HG03442 (cell line): ENCODE results near the gene RPS3.
A peak's percentile ranks its signal among the peaks of the same experiment; 100 is the strongest.

Source experiments
- ATAC-seq: cut with Tn5 transposase; IDR thresholded peaks from one replicate; pipeline ENCODE4 v1.9.1; 2021; ENCODE audit warnings: mild to moderate bottlenecking, moderate library complexity; ENCODE audit not compliant: unreplicated experiment

RPS3 gene

DNA sequence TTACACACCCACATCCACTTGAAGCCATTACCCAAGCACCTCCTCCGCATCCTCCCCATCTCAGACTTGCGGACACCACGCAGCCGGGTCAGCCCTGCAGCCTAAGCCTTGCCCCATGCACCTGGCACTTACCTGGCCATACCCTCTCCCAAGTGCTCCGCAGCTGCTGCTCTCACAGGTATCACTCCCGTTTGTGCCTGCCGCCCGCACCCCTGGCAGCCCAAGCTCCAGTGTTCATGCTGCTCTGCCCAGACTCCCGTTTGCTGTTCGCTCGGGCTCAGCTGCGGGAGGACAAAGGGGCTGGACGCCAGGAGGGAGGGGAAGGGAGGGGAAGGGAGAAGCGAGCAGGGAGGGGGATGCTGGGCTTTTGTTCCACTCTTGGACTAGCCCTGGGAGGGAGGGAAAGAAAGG lies 33.6 kb downstream of the RPS3 start, which contains the start of gene KLHL35:
Gene KLHL35 (minus strand): TSS at position 293 of the 411 bp plus-strand sequence. CDS start 2,574 bp downstream, outside the sequence.
- ATAC-seq: no peak

DNA sequence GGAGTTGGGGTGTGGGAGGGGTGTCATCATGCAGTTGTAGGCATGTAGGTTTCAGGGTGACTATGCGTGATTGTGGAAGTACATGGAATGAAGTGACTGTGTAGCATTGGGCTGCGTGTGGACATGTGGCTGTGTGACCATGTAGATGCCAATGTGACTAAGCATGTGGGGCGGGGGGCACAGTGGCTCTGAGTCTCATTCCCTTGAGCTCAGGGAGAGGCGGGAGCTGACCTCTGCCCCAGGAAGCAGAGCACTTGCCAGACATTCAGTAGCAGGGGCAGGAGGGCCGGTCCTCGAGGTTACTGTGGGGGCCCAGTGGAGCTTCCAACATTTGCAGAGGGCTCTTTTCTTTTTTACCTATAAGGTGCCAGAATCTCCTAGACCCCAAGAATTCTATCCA lies 34.1 kb downstream of the RPS3 start:
- ATAC-seq: no peak

DNA sequence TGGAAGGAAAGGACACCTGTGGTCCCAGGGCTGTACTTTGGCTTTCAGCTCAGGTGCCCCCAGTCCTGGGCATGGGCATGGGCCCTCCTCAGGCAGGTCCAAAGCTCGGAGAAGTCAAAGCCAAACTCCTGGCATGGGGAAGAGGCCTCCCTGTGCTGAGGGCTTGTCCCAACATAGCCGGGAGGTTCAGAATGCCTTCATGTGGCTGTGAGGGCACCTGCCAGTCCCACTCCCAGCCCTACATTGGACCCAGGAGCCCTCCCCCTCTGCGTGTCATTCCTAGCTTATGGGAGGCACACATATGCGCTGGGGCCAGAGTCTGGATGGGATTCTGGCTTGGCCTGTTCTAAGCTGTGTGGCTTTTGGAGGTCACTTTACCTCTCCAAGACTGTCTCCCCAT lies 34.7 kb downstream of the RPS3 start:
- ATAC-seq: no peak

DNA sequence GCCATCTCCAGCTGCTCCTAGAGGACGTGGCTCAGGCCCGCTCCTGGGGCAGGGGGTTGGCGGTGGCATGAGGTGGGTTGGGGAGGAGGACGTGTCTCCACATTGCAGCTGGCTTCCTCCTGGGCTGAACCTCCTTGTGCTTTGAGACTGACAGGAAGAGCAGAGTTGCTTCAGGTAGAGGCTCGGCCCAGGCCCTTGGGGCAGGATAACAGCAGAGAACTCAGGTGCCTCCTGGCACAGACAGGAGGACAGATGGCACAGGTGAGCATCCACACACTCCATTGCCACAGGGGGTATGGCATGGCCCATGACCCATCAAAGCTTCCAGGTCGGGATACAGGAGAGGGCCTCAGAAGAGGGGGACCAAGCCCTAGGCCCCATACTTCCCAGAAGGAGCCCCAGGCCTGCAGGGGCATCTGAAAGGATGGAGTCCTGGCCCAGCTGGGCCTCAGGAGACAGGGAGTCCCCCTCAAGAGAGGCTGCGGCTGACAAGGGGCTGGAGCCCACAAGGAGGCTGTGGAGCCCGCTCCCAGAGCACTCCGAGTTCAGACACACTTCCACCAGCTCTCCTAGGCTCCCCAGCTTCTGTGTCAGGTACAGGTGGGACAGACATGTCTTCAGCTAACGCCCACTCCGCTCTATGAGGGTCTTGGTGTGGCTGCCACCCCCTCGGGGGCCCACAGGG lies 35.7 kb downstream of the RPS3 start:
- ATAC-seq: no peak

DNA sequence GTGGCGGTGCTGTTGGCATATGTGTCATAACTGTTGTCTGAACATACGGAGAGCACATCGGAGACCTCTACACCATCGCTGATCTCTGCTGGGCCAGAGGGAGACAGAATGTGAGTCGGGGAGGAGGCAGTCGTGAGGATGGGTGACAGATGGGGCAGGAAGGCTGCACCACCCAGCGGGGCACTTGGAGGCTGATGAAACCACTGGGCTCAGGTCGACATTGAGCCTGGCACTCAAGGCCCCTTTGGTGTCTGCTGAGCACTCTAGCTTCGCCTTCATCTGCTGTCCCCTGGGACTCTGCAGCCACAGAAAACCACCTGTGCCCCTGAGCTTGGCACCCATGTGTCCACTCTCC lies 36.2 kb downstream of the RPS3 start:
- no peak for ATAC-seq

DNA sequence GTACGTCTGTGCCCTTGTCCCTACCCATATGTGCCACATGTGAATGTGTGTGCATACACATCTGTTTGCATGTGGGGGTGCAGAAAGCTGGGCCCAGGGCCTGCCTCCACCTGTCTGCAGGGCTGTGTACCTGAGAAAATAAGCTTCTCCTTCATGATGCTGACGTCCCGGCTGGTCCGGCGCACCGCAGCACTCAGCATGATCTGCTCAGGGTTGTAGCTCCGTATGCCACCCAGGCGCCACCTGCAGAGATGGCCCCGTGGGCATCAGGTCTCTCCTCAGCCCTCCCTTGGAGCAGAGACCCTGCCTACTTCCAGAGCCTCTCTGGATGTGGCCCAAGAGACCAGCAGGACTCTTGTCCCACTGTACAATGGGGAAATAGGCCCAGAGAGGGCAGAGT lies 37.5 kb downstream of the RPS3 start:
- no peak for ATAC-seq

DNA sequence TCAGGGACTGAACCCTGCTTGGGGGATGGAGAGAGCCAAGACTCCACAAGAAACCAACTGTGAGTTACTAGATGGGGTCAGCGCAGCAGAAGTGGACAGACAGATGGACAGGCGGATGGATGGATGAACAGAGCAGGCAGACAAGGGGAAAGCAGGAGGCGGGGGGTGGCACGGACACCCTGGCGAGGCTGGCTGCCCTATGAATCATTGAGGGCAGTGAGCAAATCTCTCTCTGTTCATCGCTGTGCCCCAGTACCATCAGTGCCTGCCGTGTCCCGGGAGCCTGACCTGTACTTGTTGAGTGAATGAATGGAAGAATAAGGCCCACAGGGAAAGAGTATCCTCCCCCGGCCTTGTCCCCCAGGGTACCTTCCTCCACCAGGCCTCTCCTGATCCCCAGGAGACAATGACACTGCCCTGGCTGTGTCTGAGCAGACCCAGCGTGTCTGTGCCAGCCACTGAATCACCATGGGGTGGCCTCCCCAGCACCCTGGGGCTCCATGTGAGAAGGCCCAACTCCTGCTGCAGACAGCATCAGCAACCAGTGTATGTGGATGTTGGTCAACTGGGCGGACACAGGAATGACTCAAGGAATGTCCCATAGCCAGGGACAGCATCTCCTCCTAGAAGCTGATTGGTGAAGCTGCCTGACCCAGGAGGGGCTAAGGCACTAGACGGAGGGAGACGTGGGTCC lies 38.8 kb downstream of the RPS3 start:
- ATAC-seq: no peak

DNA sequence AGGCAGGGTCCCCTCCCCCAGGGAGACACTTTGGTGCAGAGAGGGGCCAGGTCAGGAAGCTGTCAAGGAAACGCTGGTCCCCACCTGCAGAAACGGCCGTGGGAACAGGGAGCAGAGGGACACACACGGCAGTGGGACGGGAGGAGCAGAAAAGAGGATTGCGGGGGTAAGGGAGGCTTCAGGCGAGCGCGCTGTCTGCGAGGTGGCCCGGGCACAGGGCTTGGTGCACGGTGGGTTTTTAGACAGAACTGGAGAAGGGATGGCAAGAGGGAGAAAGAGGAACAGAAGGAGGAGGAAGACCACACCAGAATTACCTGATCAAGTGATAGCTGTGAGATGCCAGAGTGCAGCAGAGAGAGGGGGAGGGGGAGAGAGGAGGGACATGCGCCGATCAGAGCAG lies 39.7 kb downstream of the RPS3 start:
- no peak for ATAC-seq

DNA sequence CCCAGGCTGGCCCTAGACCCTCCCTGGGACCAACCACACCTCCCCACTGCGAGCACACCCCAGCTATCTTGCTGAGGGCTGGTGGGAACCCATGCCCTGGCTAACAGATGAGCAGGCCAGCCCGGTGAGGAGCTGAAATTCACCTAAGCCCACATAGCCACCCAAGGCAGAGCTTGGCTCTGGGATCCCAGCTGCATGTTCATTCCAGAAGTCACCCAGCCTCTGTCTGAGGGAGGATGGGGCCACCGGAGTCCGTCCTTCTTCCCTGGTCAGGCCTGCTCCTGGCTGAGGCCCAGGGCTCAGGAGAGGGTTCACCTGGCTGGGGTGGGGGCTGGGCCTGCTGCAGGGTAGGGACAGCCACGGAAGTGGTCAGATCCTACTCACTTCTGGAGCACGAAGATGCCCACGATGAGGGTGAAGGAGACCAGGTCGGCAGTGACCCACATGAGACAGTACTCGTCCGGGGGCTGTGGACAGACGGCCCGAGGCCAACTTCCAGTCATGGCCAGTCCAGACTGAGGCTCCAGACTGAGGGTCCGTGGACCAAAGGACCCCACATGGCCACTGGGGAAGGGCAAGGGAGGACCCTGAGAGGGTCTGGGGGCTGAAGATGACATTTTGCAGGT lies 40.3 kb downstream of the RPS3 start:
- ATAC-seq: no peak

DNA sequence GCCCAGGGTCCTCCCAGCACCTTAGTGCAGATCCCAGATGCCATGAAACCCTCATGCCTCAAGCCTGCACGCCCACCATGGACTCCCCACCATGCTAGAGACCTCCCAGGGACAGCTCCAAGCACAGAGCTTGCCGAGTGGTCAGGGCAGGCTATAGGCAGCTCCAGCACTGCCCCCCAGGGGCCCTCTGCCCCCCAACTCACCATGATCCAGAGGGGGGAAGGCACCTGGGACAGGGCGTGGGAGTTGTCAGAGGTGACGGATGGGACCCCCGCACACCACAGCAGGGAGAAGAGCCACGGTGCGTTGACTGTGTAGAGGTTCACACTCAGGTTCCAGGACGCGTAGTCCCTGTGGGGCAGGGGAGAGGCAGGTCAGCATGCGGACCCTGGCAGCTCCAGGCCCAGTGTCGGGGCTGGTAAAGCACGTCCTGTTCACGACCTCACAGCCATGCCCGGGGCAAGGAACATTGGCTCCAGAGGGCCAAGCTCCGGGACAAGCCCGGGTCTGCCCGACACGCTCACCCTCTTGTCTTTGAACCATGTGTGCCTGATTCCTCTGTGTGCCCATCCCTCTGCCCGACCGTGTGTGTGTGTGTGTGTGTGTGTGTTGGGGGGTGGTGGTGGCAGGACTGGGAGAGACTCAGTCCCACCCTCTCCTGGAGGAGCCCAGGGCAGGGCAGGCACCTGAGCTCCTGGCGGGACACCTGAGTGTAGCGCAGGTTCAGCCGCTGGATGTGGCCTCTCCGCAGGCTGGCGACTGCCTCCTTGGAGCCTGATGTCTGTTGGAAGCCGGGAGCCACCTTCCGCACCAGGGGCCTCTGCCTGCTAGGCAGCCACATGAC lies 41.9 kb downstream of the RPS3 start:
- no peak for ATAC-seq

DNA sequence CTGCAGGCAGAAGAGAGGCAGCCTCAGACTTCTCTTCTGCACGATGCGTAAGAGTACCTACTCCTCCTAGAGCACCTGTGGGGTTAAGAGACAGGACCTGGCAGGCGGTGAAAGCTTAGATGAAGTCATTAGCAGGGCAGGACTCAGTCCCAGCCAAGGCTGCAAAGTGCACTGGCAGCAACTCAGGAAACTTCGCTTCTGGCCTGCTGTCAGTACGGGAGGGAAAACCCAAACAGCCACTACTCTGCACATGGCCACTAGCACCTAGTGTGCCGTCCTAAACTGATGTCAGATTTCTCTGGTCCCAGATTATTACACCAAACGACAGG lies 42.5 kb downstream of the RPS3 start:
- no peak for ATAC-seq

DNA sequence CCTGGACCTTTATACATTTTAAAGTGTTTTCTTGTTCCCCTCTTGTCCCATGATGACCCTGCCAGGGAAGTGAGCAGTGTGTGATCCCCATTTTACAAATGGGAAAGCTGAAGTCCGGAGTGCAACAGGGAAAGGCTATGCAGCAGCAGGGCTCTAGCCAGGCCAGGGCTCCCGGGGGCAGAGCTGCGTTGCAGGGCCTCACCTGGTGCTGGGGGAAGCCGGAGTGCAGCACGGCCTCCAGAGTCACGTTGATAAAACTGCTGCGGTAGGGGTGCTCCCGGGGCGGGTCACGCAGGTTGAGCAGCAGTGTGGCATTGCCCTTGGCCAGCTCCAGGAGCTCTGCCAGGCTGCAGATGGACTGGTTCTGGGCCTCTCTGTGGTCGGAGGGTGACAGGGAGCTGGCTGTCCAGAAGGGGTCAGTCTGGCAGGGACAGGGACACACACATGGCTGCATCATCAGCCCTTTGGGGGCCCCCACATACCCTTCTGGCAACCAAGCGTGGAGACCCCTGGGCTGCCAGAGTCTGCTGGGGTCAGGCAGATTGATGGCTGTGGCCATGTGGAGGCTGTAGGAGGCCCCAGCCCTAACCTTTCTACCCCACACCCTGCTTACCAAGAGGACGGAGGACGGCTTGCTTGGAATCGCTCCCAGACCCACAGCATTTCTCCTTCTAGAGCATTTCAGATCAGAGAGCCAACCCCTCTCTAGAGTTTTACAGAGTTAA lies 43.0 kb downstream of the RPS3 start:
- no peak for ATAC-seq

DNA sequence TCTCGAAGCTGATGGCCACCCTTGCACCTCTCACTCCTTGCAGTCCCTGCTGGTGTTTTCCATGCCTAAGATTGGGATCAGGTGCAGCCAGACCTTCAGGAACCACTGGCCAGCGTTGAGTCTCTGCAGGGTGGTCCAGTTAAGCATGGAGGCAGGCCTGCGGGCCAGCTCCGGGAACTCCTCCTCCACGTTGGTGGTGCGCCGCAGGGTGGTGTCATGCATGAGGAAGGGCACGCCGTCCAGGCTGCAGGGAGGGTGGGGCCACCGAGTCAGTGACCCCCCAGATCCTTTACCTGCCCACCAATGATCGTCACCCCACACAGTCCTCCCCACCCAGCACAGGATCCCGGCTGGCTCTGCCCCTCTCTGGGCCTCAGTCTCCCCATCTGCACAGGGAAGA lies 43.7 kb downstream of the RPS3 start:
- no peak for ATAC-seq

DNA sequence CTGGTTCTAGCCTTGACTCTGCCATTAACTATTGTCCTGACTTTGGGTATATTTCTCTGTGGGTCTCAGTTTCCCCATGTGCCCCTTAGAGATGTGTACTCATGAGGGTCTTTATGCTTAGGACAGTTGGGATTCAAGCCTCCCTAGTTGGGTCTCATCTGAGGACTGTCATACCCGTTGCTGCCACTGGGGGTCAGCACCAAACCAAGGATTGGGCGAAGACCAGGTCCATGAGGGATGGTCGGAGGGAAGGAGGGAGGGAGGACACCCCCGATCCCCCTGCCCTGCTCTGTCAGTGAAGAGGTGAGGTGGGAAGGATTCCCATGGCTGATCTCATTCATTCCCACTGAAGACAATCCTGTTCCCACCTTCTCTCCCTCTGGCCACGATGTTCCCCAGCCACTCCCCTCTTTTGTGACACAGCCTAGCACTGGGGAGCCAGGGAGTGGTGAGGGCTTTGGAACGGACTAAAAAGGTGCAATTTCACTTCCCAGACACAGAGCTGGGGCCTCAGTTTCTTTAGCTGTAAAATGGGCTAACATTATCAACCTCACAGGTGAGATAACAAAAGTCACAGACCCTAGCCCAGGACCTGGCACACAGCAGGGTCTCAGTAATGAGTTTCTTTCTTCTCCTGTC lies 46.1 kb downstream of the RPS3 start:
- ATAC-seq: peak; percentile 54

DNA sequence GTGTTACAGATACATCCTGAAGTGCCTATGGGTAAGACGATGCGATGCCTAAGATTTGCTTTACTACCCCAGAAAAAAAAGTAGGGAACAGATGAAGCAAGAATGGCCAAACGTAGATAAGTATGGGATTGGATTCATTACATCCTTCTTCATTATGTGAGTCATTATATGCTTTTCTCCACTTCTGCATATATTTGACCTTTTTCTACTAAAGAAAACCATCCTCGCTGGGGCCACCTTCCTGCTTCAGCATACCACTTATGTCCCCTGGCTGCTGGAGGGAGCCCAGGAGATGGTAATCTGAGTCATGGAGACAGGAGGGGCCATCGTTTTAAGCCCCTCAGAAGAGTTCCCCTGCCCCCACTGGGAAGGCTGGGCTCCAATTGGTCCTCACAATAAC lies 48.1 kb downstream of the RPS3 start:
- no peak for ATAC-seq

DNA sequence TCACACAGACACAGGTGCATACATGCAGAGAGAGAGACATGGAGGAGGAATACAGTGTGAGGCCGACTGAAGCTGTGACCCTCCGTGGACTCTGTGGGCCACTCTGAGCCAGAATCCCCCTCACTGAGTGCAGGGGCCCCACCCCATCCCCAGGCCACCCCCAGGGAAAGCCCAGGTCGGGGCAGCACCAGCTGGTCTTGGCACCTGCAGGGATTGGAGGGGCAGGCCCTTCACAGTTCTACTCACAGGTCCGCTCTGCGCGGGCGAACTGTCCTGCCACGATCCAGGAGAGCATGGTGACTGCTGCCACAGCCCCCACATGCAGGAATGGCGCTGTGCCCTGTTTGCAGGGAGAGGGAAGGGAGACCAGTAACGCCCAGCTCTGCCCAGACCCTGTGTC lies 50.0 kb downstream of the RPS3 start:
- ATAC-seq: no peak

DNA sequence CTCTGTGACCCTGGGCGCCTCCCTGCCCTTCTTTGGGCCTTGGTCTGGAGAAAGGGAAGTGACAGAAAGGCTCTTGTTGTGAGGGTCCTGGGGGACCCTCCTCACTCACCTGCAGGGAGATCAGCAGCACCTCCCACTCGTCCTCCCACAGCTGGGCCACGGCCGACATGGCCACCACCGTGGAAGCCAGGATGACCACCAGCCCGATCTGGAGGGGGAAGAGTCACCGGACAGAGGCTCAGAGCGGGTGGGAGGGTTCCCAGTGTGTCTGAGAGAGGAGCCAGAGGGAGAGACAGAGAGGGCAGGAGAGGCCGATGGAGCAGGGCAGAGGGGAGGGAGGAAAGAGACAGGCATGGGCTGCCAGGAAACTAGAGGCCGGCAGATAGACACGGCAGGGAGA lies 50.5 kb downstream of the RPS3 start:
- ATAC-seq: no peak

DNA sequence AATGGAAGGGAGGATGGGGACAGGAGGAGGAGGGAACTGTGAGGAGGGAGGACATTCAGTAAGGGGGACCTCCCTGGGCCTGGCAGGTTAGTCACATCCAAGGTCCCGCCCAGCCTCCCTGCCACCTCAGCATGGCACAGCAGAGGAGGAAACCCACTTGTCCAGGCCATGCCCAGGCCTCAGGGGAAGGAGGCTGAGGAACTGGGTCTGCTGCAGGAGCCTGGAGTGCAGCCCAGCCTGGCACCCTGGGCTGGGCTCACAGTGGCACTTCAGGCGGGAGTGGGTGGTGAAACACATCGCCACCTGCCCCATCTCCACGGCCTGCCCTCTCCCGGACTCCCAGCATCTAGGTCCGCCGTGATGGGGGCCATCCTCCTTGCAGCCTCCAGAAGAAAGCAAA lies 50.9 kb downstream of the RPS3 start:
- no peak for ATAC-seq

DNA sequence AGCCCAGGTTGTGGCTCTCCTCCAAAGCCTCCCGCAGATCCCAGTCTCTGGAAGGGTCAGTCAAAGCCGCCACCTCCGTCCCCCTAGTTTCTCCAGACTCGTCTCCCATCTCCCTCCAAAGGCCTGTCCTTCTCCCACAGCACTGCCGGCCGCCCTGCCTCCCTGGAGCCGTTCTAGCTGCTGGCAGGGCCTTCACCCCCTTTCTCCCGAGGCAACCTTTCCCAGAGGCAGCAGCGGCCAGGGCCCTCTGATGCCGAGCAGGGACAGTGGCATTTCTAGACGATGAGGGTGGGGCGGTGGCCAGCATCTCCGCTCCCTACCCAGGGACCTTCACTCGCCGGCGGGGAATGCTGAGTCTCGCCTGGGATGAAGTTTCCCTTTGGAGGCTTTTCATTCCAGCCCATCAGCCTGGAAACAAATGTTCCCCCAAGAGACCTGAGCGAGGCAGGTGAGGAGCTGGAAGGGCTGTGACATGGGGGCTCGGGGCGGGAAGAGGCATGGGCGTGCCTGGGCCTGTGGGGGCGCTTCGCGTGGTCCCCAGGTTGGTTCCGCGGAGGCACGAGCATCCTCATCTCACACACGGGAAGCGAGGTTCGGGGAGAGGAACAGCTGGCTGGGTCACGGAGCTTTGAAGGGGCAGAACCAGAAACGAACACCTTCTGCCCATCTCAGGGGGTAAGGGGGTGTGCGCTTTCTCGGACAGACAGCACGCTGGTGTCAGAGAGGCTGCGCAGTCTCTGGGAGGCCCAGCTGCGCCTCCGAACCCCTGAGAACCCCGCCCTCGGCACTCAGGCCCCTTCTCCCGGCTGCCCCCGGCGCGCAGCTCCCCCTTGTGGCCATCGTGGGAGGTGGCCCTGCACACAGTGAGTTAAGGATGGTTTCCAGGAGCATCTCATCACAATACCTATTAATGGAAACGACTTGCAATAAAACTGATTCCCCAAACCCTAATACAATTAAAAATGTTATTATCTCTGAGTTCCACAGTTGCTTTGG lies 51.8 kb downstream of the RPS3 start:
- ATAC-seq: no peak
